Hindlimb muscle (tissue), 1 donor: ENCODE measurements around the gene MOSMO. TPM values are rescaled to one million over a fixed set of nuclear protein-coding genes. Genes with fewer than 3 reads are reported as not detected.
"Not testable (repeated sequence)": the region's sequence is repeated elsewhere in the genome, so short reads cannot be mapped to it uniquely, and the experiment has no call there.

Experiments
- DNase-seq: peaks from one replicate; pipeline ENCODE4 v3.0.0-alpha.2; 2013
- polyA plus RNA-seq: library from polyadenylated mRNA; unstranded; fragments of 120-200 nt; gene quantifications from one replicate; pipeline ENCODE4 v1.2.1, GENCODE V29; 2013; ENCODE audit not compliant: insufficient read length

MOSMO gene
- polyA plus RNA-seq, 1 donor: 14.0 TPM

DNA sequence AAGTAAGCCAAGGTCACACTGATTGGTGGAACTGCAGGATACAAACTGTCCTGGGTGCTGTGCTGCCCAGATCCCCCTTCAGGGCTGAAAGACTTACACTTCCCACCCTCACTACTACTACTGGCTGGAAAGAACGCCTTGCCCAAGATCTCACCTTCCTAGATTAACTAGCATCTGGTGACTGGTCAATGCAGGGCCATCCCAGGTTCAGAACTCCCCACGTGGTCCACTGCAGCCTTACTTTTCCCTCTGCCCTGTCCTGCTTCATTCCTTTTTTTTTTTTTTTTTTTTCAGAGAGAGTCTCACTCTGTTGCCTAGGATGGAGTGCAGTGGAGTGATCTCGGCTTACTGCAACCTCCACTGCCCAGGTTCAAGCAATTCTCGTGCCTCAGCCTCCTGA lies 4.7 kb upstream of the MOSMO start:
- no peak for DNase-seq

GRCh38 chr16:22004341-22004740 lies 3.6 kb upstream of the MOSMO start:
- DNase-seq: no peak

- DNase-seq: no peak
Observed at GRCh38 chr16:22005746-22006145, 2.2 kb upstream of the MOSMO start.

GRCh38 chr16:22006636-22007035 lies 1.3 kb upstream of the MOSMO start:
- no peak for DNase-seq

GRCh38 chr16:22007159-22007508 lies 777 bp upstream of the MOSMO start:
- peak; percentile 9 for DNase-seq

DNA sequence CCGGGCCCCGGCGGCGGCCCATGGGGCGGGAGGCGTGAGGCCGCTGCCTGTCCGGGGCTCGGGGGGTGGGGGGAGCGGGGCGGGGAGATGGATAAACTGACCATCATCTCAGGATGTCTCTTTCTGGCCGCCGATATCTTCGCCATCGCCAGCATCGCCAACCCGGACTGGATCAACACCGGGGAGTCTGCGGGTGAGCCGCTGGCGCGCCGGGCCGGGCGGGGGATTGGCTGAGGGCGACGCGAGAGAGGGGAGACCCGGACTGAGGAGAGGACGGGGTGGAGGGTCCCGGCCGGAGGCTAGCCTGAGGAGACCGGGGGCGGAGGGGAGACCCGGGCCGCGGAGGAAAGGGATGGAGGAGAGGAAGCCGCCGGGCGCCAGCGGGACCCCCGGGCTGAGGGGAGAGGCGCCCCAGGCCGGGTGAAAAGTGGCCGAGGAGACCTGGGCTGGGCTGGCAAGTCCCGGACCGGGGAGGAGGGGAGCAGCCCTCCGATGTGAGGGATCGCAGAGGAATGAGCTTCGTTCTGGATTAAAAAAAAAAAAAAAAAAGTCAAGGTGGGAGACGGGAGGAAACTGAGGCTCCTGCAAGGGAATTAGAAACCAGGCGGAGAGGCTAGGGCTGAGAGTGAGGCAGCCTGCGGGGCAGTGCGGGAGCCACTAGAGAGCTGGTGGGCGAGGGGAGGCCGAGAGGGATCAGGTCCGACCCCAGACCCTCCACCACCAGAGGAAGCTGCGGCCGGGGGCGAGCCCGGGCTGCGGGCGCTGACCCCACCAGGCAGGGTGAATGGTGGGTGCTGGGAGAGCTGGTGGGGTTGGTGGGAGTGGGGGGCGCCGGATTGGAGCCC lies 526 bp downstream of the MOSMO start:
- no peak for DNase-seq

DNA sequence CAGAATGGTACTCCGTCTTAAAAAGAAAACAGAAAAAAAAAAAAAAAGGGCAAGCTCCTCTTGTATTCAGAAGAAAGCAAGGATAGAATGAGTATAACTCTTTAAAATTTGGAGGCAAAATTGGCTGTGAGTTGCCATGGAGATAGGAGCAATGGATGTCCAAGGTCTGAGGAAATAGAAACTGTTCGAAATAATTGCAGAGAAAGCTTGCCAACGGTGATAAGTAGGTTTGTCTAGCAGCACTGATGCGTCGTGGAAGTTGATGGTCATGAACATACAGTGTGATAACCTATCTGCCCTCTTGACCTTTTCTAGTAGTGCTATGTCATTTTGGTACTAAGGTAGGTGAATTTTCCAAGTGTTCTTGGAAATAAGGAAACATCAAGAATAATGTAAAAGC lies 3.0 kb downstream of the MOSMO start:
- no peak for DNase-seq

- no peak for DNase-seq
Observed at GRCh38 chr16:22012241-22012640, 4.3 kb downstream of the MOSMO start.

DNA sequence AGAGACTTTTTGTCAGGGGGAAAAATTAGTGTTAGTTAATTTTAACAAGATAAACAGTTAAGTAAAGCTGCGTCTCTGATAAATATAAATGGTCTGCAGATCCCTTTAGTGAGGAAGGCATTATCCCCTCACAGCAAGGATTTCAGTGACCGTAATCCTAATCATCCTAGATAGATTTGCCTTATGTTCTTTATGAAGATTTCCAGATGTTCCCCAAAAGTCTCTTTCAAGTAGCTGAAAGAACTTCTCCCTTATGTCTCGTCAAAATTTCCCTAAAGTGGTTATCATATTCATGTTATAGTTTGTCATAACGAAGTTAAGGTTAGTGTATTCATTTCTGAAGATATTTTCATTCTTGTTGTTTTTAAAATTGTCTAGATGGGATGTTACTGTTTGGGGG lies 5.6 kb downstream of the MOSMO start:
- DNase-seq: peak; percentile 12

GRCh38 chr16:22014271-22014873 lies 6.5 kb downstream of the MOSMO start:
- DNase-seq: no peak

DNA sequence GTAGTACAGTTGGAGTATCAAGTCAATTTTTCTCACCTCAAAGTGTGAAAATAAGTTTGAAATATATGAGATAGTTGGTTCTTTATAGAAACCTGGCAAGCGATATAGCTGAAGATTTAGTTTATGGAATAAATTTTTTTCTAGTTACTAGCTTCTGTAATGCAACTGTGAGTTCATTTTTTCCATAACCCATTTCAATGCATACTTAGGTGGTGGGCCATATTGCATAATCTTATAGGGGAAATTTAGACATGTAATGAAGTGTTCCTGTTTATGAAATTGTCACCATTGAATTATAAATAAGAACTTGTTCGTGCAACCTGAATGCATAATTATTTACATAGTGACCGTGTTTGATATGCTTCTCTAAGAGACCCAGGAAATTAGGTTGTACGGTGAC lies 9.0 kb downstream of the MOSMO start:
- DNase-seq: no peak

- no peak for DNase-seq
Observed at GRCh38 chr16:22018559-22018958, 10.6 kb downstream of the MOSMO start.

- no peak for DNase-seq
Observed at GRCh38 chr16:22022151-22022550, 14.2 kb downstream of the MOSMO start.

DNA sequence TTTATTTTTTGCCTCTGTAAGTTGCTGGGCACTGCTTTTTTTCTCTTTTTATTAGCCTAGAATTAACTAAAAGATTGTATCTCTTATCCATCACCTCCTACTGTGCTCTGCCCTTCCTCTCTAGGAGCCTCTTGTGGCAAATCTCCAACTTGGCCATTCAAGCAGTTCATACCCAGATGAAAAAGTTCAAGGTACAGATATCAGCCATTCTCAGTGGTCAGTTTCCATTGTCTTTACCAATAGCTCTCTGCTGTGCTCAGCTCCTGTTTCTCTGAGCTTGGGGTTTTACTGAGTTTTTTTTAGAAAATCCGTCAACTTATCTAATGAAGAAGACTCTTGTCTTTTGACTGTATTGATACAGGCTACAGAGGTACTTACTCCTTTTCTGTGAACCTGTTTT lies 15.6 kb downstream of the MOSMO start:
- no peak for DNase-seq

- not testable (repeated sequence) for DNase-seq
Observed at GRCh38 chr16:22024785-22025184, 16.9 kb downstream of the MOSMO start.

DNA sequence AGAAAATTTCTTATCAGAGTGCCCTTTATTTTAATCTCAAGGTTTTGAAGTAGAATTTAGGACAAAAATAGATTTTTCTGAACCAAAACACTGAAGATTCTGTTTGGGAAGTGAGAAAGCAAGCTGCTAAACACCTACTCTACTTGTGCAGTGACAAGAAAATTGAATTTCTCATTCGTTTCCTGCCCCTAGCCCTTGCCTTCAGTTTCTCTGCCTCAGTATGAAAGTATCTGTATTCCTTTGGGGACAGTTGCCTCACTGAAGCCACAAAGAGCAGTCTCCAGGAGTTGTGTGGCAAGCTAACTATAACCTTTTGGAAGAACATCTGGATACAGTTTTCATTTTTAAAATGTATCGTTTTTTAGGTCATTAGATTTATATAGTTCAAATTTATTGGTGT lies 19.7 kb downstream of the MOSMO start:
- no peak for DNase-seq

DNA sequence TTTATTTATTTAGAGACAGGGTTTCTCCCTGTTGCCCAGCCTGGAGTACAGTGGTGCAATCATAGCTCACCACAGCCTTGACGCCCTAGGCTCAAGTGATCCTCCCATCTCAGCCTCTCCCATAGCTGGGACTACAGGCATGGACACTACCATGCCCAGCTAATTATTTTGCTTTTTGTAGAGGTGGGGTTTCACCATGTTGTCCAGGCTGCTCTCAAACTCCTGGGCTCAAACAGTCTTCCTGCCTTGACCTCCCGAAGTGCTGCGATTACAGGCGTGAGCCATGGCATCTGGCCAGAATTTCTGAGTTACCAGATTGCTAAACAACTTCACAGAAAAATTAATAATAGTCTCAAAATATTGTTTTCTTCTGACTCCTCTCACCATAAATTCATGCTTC lies 21.7 kb downstream of the MOSMO start:
- no peak for DNase-seq

- no peak for DNase-seq
Observed at GRCh38 chr16:22030087-22030812, 22.3 kb downstream of the MOSMO start.

DNA sequence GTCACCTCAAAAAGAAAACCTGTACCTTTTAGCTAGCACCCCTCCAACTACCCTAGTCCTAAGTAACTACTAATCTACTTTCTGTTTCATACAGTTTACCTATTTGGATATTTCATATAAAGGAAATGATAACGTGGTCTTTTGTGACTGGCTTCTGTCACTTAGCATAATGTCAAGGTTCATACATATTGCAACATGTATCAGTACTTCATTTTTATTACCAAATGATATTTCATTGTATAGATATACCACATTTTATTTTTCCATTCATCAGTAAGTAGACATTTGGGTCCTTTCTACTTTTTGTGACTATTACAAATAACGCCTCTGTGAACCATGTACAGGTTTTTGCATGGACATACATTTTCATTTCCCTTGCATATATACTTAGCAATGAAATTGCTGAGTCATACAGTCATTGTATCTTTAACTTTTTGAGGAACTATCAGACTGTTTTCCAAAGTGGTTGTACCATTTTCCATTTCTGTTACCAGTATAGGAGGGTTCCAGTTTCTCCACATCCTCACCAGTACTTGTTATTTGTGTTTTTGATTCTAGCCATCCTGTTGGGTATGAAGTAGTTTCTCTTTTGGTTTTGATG lies 23.7 kb downstream of the MOSMO start:
- no peak for DNase-seq

- DNase-seq: no peak
Observed at GRCh38 chr16:22034503-22034902, 26.6 kb downstream of the MOSMO start.

GRCh38 chr16:22035153-22035552 lies 27.2 kb downstream of the MOSMO start:
- DNase-seq: no peak

DNA sequence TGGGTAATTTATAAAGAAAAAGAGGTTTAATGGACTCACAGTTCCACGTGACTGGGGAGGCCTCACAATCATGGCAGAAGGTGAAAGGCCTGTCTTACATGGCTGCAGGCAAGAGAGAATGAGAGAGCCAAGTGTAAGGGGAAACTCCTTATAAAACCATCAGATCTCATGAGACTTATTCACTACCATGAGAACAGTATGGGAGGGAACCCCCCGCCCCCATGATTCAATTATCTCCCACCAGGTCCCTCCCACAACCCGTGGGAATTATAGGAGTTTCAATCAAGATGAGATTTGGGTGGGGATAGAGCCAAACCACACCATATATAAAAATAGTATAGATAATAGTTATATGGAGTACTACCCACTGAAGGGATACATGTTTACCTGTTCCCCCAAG lies 36.0 kb downstream of the MOSMO start:
- DNase-seq: not testable (repeated sequence)

DNA sequence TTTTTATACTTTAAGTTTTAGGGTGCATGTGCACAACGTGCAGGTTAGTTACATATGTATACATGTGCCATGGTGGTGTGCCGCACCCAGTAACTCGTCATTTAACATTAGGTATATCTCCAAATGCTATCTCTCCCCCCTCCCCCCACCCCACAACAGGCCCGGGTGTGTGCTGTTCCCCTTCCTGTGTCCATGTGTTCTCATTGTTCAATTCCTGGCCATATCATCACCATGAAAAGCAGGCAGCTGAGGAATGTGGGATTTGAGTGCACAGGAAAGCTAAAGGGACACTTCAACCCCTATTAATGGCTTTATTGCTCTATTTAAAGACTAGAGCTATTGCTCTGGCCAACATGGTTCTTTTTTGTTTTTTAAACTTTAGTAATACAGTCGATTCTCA lies 38.0 kb downstream of the MOSMO start:
- not testable (repeated sequence) for DNase-seq
